ENCODE measurements around the gene ASCL1.

ASCL1 gene

DNA sequence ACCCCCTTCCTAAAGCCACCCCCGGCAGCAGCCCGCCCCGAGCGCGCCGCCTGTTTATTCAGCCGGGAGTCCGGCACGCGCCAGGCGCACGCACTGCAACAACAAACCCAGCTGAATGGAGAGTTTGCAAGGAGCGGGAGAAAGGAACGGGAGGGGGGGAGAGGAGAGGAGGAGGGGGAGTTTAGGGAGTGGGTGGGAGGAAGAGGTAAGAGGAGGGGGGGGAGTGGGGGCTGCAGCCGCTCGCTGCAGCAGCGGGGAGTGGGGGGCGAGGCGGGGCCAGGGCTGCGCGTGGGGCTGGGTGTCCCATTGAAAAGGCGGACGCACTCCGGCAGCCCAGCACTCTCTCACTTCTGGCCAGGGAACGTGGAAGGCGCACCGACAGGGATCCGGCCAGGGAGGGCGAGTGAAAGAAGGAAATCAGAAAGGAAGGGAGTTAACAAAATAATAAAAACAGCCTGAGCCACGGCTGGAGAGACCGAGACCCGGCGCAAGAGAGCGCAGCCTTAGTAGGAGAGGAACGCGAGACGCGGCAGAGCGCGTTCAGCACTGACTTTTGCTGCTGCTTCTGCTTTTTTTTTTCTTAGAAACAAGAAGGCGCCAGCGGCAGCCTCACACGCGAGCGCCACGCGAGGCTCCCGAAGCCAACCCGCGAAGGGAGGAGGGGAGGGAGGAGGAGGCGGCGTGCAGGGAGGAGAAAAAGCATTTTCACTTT is at the start of gene ASCL1:
Gene ASCL1 (plus strand): TSS at position 336 of the 712 bp plus-strand sequence. CDS start 571 bp downstream, outside the sequence.
- DNase-seq: peak; percentile 75

DNA sequence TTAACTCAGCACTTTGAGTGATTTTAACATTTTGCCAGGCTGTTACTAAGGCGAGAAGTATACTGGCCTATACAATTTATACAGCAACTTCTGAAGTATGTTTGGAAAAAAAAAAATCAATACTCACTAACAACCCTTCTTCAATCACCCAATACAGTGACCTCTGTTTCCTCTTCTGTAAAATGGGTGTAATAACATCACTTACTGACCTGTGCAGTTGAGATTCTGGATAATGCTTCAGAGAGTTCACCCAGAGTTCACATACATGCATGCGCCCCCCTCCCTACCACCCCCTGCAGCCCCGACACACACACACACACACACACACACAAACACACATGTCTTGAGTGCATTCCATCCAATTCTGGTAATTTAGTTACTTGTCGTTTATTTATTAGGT is 49.6 kb upstream of the ASCL1 start:
- DNase-seq: no peak

DNA sequence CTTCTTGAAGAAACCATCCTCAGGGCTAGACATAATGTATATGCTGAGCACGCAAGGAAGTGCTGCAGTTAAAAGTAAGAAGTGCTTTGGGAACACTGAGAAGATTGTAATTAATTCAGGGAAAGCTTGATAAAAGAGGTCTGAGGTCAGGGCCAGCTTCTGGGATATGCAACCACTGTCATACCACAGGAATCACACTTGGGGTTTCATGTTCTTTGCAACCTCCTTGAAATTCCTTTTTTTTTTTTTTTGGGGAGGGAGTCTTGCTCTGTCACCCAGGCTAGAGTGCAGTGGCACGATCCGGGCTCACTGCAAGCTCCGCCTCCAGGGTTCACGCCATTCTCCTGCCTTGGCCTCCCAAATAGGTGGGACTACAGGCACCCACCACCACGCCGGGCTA is 47.3 kb upstream of the ASCL1 start:
- DNase-seq: no peak

DNA sequence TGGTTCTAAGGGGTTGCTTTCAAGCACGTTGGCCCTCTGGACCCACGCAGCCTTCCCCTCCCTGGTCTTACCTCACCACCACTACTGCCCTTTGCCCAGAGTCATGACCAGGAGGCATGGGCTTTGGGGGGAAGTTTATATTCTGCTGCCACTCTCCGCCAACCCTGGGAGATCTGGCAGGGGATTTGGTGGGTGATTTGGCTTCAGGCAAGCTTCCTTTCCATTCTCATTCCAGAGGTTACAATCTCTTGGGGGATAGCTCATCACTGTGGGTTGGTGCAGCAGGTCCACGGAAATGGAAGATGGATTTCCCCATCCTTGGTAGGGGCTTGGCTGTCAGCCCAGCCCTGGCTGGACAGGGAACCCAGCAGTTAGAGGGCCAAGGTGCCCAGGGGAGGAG is 46.7 kb upstream of the ASCL1 start:
- DNase-seq: no peak

DNA sequence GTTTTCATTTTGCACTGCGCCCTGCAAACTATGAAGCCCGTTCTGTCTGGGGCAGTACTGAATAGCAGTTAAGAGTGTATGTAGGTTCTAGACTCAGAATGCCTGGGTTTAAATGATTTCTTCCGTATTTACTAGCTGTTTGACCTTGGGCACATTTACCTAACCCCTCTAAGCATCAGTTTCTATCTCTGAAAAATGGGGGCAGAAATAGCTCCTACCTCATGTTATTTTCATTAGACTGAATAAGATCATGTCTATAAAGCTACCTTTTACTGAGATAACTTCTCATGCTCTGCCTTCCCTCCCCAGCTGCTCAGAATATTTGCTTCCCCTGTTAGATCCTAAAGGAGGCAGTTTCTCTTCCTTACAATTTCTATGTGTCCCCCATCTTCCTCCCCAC is 46.2 kb upstream of the ASCL1 start:
- no peak for DNase-seq

DNA sequence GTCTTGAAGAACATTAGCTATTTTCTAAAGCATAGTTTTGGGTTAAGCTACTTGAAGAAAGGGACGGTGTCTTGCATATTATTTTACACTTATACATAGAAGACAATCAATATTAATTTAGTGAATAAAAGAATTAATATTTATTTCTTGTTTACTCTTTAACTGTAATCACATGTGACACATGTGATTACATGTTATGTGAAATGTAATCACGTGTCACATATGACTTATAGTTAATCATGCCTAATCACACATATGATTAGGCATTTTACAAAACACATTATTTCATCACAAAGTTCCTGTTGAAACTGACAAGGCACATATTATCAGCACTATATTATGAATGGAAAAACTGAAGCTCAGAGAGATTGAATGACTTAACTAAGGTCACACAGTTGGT is 45.2 kb upstream of the ASCL1 start:
- DNase-seq: no peak

DNA sequence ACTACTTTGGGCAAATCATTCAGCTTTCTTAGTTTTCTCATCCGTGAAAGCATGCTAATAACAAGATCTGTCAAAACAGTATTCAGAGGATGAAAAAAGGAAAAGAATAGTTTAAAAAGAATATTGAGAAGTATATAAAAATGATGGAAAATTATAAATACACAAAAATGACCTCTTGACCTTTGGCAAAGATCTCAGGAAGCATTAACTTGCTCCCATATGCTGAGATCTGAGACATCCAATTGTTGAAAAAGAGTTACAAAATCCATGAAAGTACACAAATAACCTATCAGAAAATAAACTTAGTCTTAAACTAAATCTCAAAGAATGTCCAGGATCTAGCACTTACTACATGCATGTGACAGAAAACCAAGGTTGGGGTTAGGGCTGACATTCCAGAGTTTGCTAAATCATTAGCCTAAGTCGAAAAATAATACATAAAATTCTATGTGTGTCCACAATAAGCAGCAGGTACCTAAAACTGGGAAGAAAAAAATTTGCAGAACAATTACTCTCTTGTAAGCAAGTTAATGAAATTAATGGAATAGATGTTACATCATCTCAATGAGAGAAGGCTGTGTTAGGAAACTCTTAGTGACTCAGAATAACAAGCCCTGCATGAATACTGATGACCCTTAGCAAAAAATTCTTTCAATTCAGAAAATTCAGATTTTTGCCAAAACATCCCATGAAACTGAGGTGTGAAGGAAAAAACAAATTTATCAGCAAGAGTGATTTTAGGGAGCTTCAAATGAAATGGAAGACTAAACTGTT is 43.8 kb upstream of the ASCL1 start:
- no peak for DNase-seq

DNA sequence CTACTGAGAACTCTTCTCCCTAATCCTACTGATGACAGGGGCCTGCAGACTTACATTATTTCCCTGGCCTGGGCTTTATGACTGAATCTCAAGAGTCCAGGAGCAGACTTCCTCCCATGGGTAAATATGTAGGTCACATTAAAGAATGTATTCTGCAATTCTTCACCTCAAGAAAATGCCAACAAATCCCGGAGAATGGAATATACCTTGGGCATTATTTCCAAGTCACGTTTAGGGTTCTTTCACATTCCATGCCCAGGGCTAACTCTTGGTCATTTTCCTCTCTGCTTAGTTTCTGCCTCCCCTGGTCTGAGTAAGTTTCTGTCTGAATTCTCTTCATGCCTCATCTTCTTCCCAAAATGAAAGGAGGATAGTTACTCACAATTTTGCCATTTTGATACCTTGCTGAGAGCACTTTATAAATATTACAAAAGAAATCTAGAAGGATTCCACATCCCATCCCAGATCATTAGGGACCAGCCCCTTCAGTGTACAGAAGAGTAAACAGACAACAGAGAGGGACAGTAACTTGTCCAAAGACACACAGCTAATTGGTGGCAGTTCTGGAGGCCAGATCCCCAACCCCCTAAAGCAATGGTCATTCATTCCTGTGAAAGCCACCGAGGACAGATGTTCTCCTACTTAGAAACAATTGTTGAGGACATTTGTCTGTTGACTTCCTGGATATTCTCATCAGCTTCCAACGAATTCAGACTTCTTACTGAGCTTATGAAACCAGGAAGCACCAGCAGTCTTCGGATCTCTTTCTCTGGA is 41.0 kb upstream of the ASCL1 start:
- DNase-seq: no peak

DNA sequence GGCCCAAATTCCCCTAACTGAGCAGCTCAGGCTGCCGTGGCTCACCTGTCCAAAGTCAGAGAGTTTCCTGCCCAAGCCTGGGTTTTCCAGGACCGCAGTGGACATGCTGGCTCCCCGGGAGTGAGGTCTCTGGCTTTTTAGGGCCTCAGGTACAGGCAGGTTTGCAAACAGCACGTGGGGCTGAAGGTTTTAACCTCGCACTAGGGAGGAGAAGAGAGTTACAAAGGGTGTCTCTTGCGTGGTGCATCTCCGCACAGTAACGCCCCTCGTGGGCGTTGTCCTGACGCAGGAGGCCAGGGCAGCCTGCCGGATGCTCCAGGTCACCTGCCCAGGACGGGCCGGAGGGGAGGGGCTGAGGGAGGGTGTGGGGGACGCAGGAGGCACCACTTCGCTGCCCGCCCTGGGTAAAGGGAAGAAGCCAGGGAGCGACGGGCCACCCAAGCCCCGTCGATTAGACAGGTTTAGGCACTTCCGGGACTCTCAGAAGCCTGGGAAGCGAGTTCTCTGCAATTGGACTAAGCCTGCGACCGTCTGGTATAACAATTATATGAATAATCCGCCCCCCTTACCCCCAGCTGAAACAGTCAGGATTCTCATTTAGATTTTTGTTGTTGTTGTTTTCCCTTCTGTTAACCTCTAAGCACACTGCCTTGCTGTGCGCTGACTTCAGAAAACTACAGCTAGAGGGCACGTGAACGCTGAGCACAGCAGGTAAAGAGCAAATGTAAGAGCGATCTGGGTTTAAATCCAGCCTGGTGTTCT is 40.3 kb upstream of the ASCL1 start, which contains the start of gene PAH:
Gene PAH (minus strand): TSS at position 219 of the 762 bp plus-strand sequence. CDS start 114 bp downstream, at position 105.
- DNase-seq: peak; percentile 52

DNA sequence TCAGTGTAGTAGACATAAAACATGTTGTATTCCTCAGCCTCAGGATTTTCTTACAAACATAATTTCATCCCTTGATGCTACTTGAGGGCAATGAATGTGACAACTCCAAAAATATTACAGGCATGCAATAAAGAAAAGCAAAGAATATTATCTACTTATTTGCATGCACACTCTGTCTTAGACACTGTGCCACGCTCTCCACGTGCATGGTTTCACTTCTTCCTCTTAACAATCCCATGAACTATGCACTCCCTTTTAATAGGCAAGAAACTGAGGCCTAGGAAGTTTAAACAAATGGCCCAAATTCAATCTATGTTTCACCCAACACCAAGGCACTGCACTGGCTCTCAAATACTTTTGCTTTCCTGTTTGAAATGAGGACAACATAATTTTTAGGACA is 38.6 kb upstream of the ASCL1 start:
- DNase-seq: no peak

DNA sequence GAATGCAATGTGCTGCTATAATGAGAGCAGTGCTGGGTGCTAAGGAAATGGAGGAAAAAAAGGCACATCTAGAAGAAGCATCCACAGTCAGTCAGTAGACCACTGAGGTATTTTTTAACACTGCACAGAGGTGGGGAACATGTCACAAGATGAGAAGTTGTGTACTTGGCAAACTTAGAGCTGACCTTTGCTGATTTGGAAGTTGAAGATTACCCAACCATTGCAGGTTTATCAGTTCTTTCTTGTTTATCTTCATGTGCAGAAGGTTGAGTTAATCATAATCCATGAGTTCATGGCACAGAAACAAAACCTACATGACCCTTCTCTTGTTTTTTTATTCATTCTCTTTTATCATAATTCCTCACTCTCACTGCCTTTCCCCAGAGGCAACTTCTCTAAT is 37.2 kb upstream of the ASCL1 start:
- no peak for DNase-seq

DNA sequence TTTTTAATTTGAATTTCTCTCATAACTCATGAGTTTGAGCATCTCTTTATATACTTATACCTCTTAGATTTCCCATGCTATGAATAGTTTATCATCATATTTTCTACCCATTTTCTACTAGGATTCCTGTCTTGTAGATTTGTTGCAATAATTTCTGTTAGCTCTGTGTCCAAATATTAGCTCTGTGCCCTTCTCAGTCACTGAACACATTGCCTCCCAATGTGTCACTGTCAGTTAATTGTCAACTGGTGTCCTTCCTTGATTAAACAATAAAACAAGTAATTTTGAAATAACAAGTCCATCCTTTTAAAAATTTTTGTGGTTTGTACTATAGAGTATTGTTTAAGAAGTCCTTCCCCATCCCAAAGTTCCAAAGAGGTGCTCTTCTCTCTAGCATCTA is 36.2 kb upstream of the ASCL1 start:
- no peak for DNase-seq

DNA sequence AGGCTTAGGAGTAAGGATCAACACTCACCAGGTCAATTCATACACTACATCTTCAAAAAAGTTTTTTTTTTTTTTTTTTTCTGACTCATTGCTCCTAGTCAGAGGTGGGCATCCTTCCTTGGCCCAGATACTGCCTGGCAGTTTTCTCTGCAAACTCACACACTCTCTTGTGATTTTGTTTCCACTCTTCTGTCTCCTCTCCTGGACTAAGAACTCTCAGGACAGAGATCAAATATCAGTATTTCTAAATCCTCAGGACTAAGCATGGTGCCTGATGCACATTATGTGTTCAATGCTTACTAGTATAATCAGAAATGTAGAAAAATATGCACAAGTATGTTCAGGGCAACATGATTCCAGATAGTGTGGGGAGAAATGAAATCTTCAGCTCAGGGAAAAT is 30.3 kb upstream of the ASCL1 start:
- no peak for DNase-seq

DNA sequence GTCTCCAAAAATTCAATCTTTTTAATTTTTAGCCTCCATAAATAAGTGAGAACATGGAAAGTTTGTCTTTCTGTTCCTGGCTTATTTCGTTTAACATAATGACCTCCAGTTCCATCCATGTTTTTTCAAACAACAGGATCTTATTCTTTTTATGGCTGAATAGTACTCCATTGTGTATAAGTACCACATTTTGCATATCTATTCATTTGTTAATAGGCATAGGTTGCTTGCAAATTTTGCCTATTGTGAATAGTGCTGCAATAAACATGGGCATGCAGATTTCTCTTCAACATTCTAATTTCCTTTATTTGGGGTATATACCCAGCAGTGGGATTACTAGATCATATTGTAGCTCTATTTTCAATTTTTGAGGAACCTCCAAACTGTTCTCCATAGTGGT is 24.3 kb upstream of the ASCL1 start:
- no peak for DNase-seq

DNA sequence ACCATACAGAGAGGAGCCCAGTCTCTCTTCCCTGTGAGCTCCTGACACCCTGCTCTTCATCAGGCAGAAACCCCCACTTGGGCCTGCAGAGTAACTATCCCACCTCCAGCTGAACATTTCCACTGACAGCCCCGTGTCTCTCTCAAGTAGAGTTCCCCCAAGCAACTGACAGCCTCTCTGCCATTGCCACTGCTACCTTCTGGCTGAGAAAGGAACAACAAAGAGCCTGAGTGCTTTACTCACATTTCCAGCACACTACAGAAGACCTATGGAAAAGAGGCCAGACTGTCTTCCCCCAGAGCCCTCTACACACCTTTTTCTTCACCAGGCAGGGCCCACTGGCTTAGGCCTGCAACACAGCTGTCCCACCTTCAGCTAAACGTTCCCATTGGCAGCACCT is 18.4 kb upstream of the ASCL1 start:
- no peak for DNase-seq

DNA sequence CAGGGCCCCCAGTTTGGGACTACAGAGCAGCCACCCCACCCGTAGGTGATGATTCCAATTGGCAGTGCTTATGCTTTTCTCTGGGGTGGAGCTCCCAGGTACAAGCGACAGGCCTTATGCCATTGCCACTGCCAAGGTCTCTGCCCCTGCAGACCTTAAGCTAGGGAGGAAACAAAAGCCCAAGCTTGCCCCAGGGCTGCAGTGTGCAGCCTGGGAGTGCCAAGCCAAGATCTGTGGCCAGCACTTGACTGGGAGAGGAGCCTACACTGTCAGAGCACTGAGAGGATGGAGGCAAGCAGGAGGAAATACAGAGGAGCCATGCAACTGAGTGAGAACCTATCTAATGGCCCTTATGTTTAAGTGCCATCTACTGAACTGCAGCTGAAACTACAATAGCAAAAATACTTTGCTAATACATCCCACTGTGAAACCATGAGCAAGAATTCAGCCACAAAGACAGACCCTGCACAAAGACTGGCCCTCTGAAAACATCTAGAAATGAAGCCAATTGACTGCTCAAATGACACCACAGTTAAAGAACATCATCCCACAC is 17.7 kb upstream of the ASCL1 start:
- DNase-seq: no peak

DNA sequence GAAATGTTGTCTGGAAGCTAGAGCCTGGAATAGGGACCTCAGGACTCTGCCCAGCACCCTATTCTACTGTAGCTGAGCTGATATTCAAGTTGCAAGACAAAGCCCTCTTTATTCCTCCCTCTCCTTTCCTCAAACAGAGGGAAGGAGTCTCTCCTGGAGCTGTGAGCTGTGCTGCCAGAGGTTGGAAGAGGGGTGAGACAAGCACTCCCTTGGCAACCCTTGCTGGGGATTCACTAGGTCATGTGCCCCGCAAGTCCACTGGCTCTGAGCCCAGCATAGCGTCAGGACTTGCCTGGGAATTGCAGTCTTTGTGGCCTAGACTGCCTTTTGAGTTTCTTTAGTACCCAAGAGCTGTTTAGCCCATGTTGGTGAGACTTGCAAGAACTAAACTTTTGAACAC is 11.4 kb upstream of the ASCL1 start:
- DNase-seq: no peak

DNA sequence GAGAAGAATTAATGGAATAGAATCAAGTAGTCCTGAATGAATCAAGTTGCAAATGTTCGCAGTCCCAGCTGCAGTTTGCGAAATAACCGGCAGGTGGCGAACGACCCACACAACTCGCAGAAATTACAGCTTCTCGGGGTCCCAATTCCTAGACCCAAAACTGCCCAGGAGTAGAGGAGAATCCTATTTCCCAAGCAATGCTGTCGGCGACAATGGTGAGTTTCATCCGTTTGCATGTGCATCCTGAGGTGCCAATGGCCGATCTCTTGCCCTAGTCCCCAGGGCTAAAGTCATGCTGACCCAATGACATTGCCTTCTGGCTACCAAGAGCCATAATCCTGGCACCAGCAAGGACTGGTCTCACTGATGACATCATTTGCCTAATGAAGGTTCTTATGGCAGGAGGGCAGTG is 8.5 kb upstream of the ASCL1 start:
- peak; percentile 69 for DNase-seq

DNA sequence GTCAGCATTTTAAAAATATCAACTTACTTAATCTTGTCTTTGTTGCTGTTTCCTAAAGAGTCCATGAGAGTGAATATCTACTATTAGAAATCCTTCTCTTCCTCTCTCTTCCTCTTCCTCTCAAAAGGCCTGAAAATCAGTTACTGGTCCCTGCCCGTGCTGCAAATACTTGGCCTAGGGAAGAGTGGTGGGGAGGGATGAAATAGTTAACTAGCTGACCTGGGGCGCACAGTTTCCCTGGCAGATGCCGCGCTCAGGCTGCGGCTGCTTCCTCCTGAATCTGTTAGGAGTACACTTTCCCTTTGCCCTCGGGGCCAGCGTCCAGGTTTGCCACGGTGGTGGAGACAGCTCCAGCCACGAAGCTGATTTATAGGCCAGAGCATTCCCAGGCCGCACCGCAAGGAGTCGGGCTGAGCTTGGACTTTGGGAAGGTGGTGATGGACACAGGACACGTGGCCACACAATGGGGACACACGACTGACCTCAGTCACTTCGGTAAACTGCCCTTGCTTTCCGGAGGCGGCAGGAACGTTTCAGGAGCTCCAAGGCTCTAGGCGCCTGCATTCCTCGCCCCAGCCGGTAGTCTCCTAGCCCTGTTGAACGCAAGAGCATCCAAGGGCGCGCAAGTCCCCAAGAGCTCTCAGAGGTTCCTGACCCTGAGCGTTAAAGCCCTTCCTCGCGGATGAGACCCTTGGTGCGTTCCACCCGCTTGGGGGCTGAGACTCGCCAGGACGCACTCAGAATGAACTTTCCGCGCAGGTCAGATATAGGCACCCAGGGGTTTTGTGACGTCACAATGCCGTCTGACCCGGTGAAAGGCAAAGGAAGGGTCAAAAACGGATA is 7.1 kb upstream of the ASCL1 start:
- no peak for DNase-seq

DNA sequence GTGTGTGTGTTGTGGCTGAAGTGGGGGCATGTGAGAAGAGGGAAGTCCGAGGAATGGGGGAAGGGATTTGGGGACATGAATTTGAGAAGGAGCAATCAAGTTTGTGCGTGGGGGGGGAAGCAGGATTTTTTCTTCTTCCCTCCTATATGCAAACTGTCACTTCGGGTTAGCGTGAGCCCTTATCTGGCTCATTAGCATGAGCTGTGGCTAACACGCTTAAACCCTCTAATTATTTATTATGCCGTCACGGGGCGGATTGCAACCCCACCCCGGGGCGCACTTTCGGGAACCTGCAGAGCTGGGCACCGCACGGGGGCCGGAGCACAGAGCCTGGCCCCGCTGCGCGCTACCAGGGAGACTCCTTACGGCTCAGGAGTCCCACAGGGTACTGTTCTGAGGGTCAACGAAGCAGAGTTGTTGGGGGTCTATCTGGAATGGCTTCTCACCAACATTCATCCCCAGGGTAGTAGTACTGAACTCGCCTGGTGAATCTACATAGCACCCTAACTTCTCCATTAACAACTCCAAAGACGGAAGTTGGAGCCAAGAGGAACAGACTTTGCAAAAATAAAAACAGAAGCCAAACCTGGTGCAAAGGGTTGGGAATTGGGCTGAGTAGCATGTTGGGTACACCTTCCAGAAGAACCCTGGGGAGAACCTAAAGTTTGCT is 6.4 kb upstream of the ASCL1 start:
- DNase-seq: no peak

DNA sequence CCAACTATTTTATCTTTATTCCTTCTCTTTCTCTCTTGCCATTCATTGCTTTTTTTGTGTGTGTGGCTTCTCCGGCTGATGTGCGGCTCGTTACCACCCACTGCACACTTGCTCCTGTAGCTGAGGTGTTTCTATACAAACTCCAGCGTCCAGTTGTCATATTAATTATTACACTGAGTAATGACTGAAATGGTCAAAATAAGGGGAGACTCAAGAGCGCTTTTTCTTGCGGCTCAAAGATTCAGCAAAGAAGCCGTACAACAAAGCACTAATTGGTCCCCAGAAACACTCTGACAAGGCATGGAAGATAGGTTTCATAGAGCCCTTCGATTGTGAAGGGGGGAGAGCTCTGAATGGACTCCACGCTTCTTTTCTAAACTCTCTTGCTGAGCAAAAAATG is 5.6 kb upstream of the ASCL1 start:
- no peak for DNase-seq

Measured in NCI-H82 (cell line).